GM23338 (cell line): Measurements from ENCODE around the gene ENTR1. TPM values are rescaled to one million over a fixed set of nuclear protein-coding genes. Genes with fewer than 3 reads are reported as not detected.

Source experiments
- ATAC-seq: fragments of 200-7000 bp; cut with Tn5 transposase; 3 replicates; pipeline ENCODE4 v1.9.1; 2020
- DNase-seq: peaks from one replicate; pipeline ENCODE4 v3.0.0-alpha.2; 2015; ENCODE audit warnings: low spot score
- H2AFZ ChIP-seq: fragments of 200-600 bp; sonication (generic); 2 replicates; pipeline ENCODE4 v1.8.0; 2016; ENCODE audit warnings: antibody characterized with exemption, mild to moderate bottlenecking, moderate library complexity
- H3F3A ChIP-seq: fragments of 200-600 bp; sonication (generic); replicated peaks from 2 replicates; pipeline ENCODE4 v1.8.0; 2017; ENCODE audit warnings: antibody characterized with exemption, mixed run types, low read depth
- H3K27ac ChIP-seq: fragments of 200-600 bp; sonication (generic); 2 replicates; pipeline ENCODE4 v1.6.1; 2016; ENCODE audit warnings: low read depth
- H3K27me3 ChIP-seq: fragments of 200-600 bp; sonication (generic); 2 replicates; pipeline ENCODE4 v1.8.0; 2016; ENCODE audit warnings: mild to moderate bottlenecking, mixed run types, moderate library complexity; ENCODE audit not compliant: insufficient read depth
- H3K36me3 ChIP-seq: fragments of 200-600 bp; sonication (generic); 2 replicates; pipeline ENCODE4 v1.8.0; 2016; ENCODE audit warnings: mild to moderate bottlenecking; ENCODE audit not compliant: insufficient read depth
- H3K4me1 ChIP-seq: fragments of 200-600 bp; sonication (generic); 2 replicates; pipeline ENCODE4 v1.8.0; 2016; ENCODE audit warnings: mild to moderate bottlenecking, moderate library complexity; ENCODE audit not compliant: insufficient read depth
- H3K4me2 ChIP-seq: fragments of 200-600 bp; sonication (generic); 2 replicates; pipeline ENCODE4 v1.7.1; 2017; ENCODE audit warnings: mixed run types
- H3K4me3 ChIP-seq: fragments of 200-600 bp; sonication (generic); 2 replicates; pipeline ENCODE4 v1.6.1; 2016; ENCODE audit warnings: mixed run types
- H3K79me2 ChIP-seq: fragments of 200-600 bp; sonication (generic); replicated peaks from 2 replicates; pipeline ENCODE4 v1.8.0; 2017; ENCODE audit warnings: mild to moderate bottlenecking; ENCODE audit not compliant: insufficient read depth
- H3K9me2 ChIP-seq: fragments of 200-600 bp; sonication (generic); 2 replicates; pipeline ENCODE4 v1.8.0; 2017; ENCODE audit not compliant: insufficient read depth
- H4K20me1 ChIP-seq: fragments of 200-600 bp; sonication (generic); replicated peaks from 2 replicates; pipeline ENCODE4 v1.8.0; 2017; ENCODE audit warnings: mild to moderate bottlenecking; ENCODE audit not compliant: insufficient read depth
- H3K27ac Mint-ChIP-seq: 2 replicates; pipeline ENCODE4 v1.8.0; 2020; ENCODE audit warnings: inconsistent platforms, mild to moderate bottlenecking, moderate library complexity, mixed read lengths
- H3K27me3 Mint-ChIP-seq: 3 replicates; pipeline ENCODE4 v1.8.0; 2022; ENCODE audit warnings: low read depth, mild to moderate bottlenecking, moderate library complexity, mixed read lengths, inconsistent platforms; ENCODE audit not compliant: insufficient read depth, poor library complexity
- H3K36me3 Mint-ChIP-seq: 3 replicates; pipeline ENCODE4 v1.8.0; 2021; ENCODE audit warnings: low read depth, mild to moderate bottlenecking, inconsistent platforms, moderate library complexity, mixed read lengths
- H3K4me1 Mint-ChIP-seq: 3 replicates; pipeline ENCODE4 v1.8.0; 2020; ENCODE audit warnings: mild to moderate bottlenecking, inconsistent platforms, mixed read lengths
- H3K4me3 Mint-ChIP-seq: 3 replicates; pipeline ENCODE4 v1.8.0; 2021; ENCODE audit warnings: moderate library complexity, mild to moderate bottlenecking, inconsistent platforms, mixed read lengths
- H3K9me3 Mint-ChIP-seq: 3 replicates; pipeline ENCODE4 v1.8.0; 2020; ENCODE audit warnings: moderate library complexity, mild to moderate bottlenecking, inconsistent platforms, mixed read lengths
- CREB1 ChIP-seq: fragments of 250-450 bp; sonication (Bioruptor Pico); IDR thresholded peaks from 2 replicates; pipeline ENCODE4 v1.5.0; 2020; ENCODE audit warnings: low read depth, mild to moderate bottlenecking, moderate library complexity
- CTCF ChIP-seq, 2 experiments: fragments of 200-600 bp in 1 of 2; sonication (generic) in 1 of 2; conservative IDR thresholded peaks; 2 replicates each; pipeline versions ENCODE4 v1.5.1 to v1.6.1; 2016 to 2017; ENCODE audit warnings: antibody characterized with exemption in 2 of 2, low read depth in 2 of 2, mild to moderate bottlenecking in 2 of 2, moderate library complexity in 1 of 2
- ETS1 ChIP-seq: IDR thresholded peaks from 2 replicates; pipeline ENCODE4 v1.6.1; 2016; ENCODE audit warnings: antibody characterized with exemption
- EZH2 ChIP-seq: fragments of 200-600 bp; sonication (generic); IDR thresholded peaks from one replicate; pipeline ENCODE4 v1.8.0; 2017; ENCODE audit warnings: antibody characterized with exemption, mild to moderate bottlenecking, low read depth; ENCODE audit not compliant: unreplicated experiment
- EZH2phosphoT487 ChIP-seq: fragments of 200-600 bp; sonication (generic); IDR thresholded peaks from one replicate; pipeline ENCODE4 v1.8.1; 2018; ENCODE audit warnings: antibody characterized with exemption; ENCODE audit not compliant: unreplicated experiment
- JUNB ChIP-seq: IDR thresholded peaks from one replicate; pipeline ENCODE4 v1.6.1; 2016; ENCODE audit warnings: antibody characterized with exemption; ENCODE audit not compliant: unreplicated experiment
- NANOG ChIP-seq: IDR thresholded peaks from 2 replicates; pipeline ENCODE4 v1.6.1; 2016; ENCODE audit warnings: antibody characterized with exemption, borderline replicate concordance
- POLR2AphosphoS5 ChIP-seq: IDR thresholded peaks from 2 replicates; pipeline ENCODE4 v1.6.1; 2016; ENCODE audit warnings: antibody characterized with exemption, low read depth
- STAT1 ChIP-seq: IDR thresholded peaks from one replicate; pipeline ENCODE4 v1.6.1; 2016; ENCODE audit warnings: antibody characterized with exemption; ENCODE audit not compliant: unreplicated experiment
- ZNF114 ChIP-seq: fragments of 250-450 bp; sonication (Bioruptor Pico); IDR thresholded peaks from 2 replicates; pipeline ENCODE4 v1.5.0; 2020; ENCODE audit warnings: mild to moderate bottlenecking, moderate library complexity
- ZNF331 ChIP-seq: fragments of 250-450 bp; sonication (Bioruptor Pico); IDR thresholded peaks from 2 replicates; pipeline ENCODE4 v1.5.0; 2020; ENCODE audit warnings: low read depth, mild to moderate bottlenecking, moderate library complexity
- polyA plus RNA-seq: library from polyadenylated mRNA; unstranded; fragments of >200 nt; fragmentation: Nextera tagmentation; extraction: Ambion mirVana; gene quantifications from 2 replicates; pipeline ENCODE4 v1.2.1, GENCODE V29; 2016
- total RNA-seq: library from RNA; depleted of rRNA; stranded (reverse); fragments of >200 nt; shearing (Covaris generic); gene quantifications from 2 replicates; pipeline ENCODE4 v1.2.3, GENCODE V29; 2014
- TF ChIP-seq, protein P1 (sequence below): IDR thresholded peaks from one replicate; pipeline ENCODE4 v1.6.1; 2018; ENCODE audit warnings: antibody characterized with exemption; ENCODE audit not compliant: unreplicated experiment
- TF ChIP-seq, protein P2 (sequence below): fragments of 250-450 bp; sonication (Bioruptor Pico); IDR thresholded peaks from 2 replicates; pipeline ENCODE4 v1.5.0; 2020; ENCODE audit warnings: mild to moderate bottlenecking, moderate library complexity

The ENTR1 gene
- total and polyA plus RNA-seq, 2 experiments from 2014 or later, result 25.6 to 91.9 TPM

DNA sequence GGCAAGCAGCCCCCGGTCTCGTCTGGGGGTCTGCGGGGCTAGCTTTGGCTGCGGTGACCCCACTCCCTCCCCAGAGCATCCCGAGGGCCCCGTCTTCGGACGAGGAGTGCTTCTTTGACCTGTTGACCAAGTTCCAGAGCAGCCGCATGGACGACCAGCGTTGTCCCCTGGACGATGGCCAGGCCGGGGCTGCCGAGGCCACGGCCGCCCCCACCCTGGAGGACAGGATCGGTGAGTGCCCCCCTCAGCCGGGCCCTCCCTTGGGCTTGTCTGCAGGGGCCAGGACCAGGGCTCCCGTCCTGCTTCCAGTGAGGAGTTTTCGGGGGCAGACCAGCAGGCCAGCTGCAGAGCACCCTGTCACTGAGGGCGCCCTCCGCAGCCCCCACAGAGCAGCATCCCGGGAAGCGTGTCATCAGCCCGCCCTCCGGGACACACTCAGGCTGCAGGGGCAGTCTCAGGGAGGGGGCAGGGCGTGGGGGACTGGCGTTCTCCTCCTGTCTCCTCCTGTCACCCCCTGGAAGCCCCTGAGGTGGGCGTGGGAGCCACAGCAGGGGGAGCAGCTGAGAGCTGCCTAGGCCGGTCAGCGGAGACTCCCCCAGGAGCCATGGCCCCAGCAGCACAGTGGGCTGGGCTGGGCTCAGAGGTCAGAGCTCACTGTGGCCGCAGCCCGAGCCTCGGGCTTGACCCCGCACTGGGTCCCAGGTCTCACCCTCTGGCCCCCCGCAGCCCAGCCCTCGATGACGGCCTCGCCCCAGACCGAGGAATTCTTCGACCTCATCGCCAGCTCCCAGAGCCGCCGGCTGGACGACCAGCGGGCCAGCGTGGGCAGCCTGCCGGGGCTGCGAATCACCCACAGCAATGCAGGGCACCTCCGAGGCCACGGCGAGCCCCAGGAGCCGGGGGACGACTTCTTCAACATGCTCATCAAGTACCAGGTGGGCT lies 54.5 kb downstream of the ENTR1 start:
- no peak overlapping the region for H3K27ac Mint-ChIP-seq
- H3K27ac ChIP-seq, result no peak overlapping the region
- H2AFZ ChIP-seq, result no peak overlapping the region
- H3K36me3 Mint-ChIP-seq, result no peaks in the 10 kb centered on the region
- no peaks in the 10 kb centered on the region for H3F3A ChIP-seq
- TF ChIP-seq ZNF114 (no peak), STAT1 (no peak), CREB1 (CRISPR knock-in tag) (no peak), ZNF331 (CRISPR knock-in tag) (no peak), JUNB (no peak), EZH2phosphoT487 (no peak), NANOG (no peak), EZH2 (no peak), CTCF (conservative IDR thresholded peaks at IDR 0.05; ENCODE audit: low read depth in 2 of 2) (no peak), POLR2AphosphoS5 (no peak), ETS1 (no peak)
- TF ChIP-seq, protein P1, sequence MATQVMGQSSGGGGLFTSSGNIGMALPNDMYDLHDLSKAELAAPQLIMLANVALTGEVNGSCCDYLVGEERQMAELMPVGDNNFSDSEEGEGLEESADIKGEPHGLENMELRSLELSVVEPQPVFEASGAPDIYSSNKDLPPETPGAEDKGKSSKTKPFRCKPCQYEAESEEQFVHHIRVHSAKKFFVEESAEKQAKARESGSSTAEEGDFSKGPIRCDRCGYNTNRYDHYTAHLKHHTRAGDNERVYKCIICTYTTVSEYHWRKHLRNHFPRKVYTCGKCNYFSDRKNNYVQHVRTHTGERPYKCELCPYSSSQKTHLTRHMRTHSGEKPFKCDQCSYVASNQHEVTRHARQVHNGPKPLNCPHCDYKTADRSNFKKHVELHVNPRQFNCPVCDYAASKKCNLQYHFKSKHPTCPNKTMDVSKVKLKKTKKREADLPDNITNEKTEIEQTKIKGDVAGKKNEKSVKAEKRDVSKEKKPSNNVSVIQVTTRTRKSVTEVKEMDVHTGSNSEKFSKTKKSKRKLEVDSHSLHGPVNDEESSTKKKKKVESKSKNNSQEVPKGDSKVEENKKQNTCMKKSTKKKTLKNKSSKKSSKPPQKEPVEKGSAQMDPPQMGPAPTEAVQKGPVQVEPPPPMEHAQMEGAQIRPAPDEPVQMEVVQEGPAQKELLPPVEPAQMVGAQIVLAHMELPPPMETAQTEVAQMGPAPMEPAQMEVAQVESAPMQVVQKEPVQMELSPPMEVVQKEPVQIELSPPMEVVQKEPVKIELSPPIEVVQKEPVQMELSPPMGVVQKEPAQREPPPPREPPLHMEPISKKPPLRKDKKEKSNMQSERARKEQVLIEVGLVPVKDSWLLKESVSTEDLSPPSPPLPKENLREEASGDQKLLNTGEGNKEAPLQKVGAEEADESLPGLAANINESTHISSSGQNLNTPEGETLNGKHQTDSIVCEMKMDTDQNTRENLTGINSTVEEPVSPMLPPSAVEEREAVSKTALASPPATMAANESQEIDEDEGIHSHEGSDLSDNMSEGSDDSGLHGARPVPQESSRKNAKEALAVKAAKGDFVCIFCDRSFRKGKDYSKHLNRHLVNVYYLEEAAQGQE, result no peak
- TF ChIP-seq, protein P2, sequence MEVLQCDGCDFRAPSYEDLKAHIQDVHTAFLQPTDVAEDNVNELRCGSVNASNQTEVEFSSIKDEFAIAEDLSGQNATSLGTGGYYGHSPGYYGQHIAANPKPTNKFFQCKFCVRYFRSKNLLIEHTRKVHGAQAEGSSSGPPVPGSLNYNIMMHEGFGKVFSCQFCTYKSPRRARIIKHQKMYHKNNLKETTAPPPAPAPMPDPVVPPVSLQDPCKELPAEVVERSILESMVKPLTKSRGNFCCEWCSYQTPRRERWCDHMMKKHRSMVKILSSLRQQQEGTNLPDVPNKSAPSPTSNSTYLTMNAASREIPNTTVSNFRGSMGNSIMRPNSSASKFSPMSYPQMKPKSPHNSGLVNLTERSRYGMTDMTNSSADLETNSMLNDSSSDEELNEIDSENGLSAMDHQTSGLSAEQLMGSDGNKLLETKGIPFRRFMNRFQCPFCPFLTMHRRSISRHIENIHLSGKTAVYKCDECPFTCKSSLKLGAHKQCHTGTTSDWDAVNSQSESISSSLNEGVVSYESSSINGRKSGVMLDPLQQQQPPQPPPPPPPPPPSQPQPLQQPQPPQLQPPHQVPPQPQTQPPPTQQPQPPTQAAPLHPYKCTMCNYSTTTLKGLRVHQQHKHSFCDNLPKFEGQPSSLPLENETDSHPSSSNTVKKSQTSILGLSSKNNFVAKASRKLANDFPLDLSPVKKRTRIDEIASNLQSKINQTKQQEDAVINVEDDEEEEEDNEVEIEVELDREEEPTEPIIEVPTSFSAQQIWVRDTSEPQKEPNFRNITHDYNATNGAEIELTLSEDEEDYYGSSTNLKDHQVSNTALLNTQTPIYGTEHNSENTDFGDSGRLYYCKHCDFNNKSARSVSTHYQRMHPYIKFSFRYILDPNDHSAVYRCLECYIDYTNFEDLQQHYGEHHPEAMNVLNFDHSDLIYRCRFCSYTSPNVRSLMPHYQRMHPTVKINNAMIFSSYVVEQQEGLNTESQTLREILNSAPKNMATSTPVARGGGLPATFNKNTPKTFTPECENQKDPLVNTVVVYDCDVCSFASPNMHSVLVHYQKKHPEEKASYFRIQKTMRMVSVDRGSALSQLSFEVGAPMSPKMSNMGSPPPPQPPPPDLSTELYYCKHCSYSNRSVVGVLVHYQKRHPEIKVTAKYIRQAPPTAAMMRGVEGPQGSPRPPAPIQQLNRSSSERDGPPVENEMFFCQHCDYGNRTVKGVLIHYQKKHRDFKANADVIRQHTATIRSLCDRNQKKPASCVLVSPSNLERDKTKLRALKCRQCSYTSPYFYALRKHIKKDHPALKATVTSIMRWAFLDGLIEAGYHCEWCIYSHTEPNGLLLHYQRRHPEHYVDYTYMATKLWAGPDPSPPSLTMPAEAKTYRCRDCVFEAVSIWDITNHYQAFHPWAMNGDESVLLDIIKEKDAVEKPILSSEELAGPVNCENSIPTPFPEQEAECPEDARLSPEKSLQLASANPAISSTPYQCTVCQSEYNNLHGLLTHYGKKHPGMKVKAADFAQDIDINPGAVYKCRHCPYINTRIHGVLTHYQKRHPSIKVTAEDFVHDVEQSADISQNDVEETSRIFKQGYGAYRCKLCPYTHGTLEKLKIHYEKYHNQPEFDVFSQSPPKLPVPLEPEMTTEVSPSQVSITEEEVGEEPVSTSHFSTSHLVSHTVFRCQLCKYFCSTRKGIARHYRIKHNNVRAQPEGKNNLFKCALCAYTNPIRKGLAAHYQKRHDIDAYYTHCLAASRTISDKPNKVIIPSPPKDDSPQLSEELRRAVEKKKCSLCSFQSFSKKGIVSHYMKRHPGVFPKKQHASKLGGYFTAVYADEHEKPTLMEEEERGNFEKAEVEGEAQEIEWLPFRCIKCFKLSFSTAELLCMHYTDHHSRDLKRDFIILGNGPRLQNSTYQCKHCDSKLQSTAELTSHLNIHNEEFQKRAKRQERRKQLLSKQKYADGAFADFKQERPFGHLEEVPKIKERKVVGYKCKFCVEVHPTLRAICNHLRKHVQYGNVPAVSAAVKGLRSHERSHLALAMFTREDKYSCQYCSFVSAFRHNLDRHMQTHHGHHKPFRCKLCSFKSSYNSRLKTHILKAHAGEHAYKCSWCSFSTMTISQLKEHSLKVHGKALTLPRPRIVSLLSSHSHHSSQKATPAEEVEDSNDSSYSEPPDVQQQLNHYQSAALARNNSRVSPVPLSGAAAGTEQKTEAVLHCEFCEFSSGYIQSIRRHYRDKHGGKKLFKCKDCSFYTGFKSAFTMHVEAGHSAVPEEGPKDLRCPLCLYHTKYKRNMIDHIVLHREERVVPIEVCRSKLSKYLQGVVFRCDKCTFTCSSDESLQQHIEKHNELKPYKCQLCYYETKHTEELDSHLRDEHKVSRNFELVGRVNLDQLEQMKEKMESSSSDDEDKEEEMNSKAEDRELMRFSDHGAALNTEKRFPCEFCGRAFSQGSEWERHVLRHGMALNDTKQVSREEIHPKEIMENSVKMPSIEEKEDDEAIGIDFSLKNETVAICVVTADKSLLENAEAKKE (CRISPR knock-in tag), result no peak
- no peak overlapping the region for H3K4me3 ChIP-seq
- H3K9me2 ChIP-seq, result no peaks in the 10 kb centered on the region
- no peaks in the 10 kb centered on the region for H3K36me3 ChIP-seq
- no peak overlapping the region for H3K4me3 Mint-ChIP-seq
- H3K4me1 ChIP-seq, result no peaks in the 10 kb centered on the region
- no peak for DNase-seq
- no peaks in the 10 kb centered on the region for H3K4me1 Mint-ChIP-seq
- H3K79me2 ChIP-seq, result no peaks in the 10 kb centered on the region
- H3K27me3 Mint-ChIP-seq, result peaks cover 9% of the 10 kb centered on the region
- no peaks in the 10 kb centered on the region for H3K27me3 ChIP-seq
- no peaks in the 10 kb centered on the region for H3K9me3 Mint-ChIP-seq
- no peak for ATAC-seq
- H4K20me1 ChIP-seq, result no peaks in the 10 kb centered on the region
- no peak overlapping the region for H3K4me2 ChIP-seq
